ENCODE data around the gene CDK5.

CDK5 gene

GRCh38 chr7:151007469-151007898 lies 50.2 kb downstream of the CDK5 start:
- Histone ChIP-seq H3K27ac (peak overlapping the region in 1 of 2 donors; percentile 7), H3K4me3 (no peak overlapping the region)
- DNase-seq (ENCODE audit: low spot score) = no peak
- no peak for TF ChIP-seq CTCF (IDR thresholded peaks at IDR 0.05)

GRCh38 chr7:151006590-151007300 lies 51.0 kb downstream of the CDK5 start:
- no peak for TF ChIP-seq CTCF (IDR thresholded peaks at IDR 0.05)
- Histone ChIP-seq H3K27ac (peak overlapping the region in 1 of 2 donors; percentile 7), H3K4me3 (no peak overlapping the region)
- no peak for DNase-seq (ENCODE audit: low spot score)

- no peak for DNase-seq (ENCODE audit: low spot score)
- TF ChIP-seq CTCF (IDR thresholded peaks at IDR 0.05) = no peak
- Histone ChIP-seq H3K4me3 (no peak overlapping the region), H3K27ac (no peak overlapping the region)
Observed at GRCh38 chr7:151005566-151005965, 52.1 kb downstream of the CDK5 start.

Measured in coronary artery (tissue), 2 donors.